AML-193 (cell line): ENCODE data around the gene PRKAR2B.

Source experiments
- DNase-seq, 2 experiments: peaks; one replicate each; lab custom pipeline; 2025; lab: John Stamatoyannopoulos, UW

Gene PRKAR2B

DNA sequence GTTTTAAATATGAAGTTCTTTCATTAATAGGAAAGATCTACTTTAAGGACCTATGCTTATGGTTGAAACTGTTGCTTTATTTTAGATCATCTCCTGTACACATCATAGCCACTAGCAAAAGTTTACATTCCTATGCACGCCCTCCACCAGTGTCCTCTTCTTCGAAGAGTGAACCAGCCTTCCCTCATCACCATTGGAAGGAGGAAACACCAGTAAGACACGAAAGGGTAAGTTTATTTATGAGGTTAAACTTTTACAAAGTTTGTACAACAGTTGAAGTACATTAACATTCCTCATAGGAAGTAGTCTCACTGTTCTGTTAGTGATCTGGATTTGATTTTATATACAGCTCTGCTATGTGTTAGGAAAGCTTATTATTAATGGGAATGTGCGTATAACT is 141.2 kb downstream of the PRKAR2B start:
- no peak for DNase-seq

- DNase-seq = no peak
Observed at GRCh38 chr7:107186240-107186639, 141.7 kb downstream of the PRKAR2B start.

GRCh38 chr7:107187774-107188173 is 143.3 kb downstream of the PRKAR2B start:
- no peak for DNase-seq

- DNase-seq = no peak
Observed at GRCh38 chr7:107190090-107190489, 145.6 kb downstream of the PRKAR2B start.

- no peak for DNase-seq
Observed at GRCh38 chr7:107194052-107194451, 149.5 kb downstream of the PRKAR2B start.

DNA sequence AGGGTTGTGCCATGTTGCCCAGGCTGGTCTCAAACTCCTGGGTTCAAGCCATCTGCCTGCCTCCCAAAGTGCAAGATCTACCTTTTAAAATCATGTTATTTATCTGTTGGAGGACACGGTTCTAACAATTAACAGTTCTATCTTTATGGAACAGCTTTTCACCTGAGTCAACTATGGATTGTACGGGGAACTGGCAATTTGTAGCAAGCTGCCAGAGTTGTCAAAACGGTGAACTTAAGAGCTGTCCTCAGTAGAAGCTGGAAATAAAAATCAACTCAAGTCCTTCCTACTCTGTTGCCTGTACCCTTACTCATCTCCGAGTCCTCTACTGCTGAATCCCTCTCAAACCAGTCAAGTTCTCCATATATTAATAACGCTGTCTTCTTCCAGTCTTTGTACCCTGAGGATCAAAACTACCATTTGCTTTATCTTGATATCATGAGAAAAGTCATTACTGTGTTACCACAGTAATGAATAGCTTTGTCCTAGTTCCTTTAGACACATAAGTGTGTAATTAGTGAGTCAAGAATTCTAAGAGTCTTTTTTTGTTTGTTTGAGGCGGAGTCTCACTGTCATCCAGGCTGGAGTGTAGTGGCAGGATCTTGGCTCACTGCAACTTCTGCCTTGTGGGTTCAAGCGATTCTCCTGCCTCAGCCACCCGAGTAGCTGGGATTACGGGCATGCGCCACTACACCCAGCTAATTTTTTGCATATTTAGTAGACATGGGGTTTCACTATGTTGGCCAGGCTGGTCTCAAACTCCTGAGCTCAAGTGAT is 152.5 kb downstream of the PRKAR2B start:
- DNase-seq = no peak

DNA sequence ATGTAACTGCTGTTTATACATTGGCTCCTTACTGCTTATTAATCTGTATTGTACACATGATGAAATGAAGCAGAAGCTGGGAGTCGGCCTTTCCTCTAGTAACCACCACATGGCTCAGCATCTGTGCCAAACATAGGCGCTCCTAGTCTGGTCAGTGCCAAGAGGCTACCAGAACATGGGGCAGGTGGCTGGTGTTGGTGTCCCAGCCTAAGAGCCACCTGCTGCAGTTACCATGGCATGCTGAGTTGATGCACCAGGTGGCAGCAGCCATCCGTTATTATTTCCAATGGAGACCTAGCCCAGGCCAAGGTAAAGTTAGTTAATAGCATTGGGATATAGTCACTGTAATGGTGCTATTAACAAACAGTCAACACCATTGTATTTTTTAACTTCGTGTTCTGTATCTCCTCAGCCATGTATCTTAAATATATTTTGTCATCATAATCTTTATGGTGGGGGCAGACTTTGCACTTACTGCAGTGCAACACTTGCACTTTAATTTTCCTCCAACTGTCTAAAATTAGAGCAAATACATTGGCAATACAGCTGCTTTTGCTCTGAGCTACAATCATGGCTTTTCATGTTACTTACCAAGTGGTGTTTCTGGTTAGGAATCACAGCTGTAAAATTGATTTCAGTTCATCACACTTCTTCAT is 157.4 kb downstream of the PRKAR2B start:
- DNase-seq = peak in 1 of 2 experiments; percentile 10

DNA sequence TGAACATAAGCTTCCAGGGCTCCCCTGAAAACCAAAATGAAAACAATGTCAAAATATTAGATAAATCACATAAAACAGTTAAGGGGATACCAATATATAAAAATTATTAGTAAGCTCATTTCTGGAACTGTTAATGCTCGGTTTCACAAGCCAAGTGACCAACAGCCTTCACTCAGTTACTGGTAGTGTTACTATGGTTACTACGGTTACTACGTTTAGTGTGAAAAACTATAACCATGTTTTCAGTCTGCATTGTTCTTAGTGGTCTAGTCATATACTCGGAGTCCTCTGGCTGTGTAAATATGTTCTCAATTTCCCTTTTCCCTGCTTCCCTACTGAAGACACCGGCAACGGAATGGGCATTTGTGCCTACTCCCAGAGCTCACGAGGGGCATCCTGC is 159.1 kb downstream of the PRKAR2B start:
- DNase-seq = no peak

- no peak for DNase-seq
Observed at GRCh38 chr7:107206136-107206535, 161.6 kb downstream of the PRKAR2B start.

DNA sequence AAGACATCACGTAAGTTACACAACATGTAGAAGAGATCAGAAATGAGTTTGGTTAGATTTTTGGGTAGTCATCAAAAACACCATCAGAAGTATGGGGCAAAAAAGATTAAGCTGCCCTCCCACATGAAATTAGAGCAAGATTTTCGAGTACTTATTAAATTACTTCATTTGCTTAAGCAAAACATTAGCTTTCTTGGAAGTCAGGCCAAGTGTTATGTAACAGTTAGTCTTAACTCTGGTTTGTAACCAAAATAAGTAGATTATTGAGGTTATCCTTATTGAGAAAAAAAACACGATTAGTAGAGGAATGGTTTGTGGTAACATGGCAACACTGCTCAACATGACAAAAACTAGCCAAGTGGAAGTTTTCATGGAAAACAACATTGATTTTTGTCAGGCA is 162.2 kb downstream of the PRKAR2B start:
- no peak for DNase-seq

DNA sequence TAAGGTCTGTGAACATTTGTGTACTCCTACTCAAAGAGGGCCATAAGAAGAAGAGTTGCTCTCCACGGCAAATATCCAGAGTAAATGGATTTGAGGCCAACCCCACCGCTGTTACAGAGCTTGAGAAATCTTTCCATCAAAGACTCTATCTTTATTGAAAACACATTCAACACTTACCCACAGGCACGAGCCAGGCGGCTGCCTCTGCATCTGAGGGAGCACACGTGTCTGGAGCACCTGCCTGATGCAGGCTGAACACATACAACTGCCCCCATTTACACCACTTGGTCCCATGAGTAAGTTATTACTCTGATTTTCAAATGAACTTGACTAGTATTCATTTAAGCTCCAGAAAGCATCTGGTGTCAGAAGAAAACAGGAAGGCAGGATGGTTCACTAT is 163.0 kb downstream of the PRKAR2B start:
- no peak for DNase-seq

DNA sequence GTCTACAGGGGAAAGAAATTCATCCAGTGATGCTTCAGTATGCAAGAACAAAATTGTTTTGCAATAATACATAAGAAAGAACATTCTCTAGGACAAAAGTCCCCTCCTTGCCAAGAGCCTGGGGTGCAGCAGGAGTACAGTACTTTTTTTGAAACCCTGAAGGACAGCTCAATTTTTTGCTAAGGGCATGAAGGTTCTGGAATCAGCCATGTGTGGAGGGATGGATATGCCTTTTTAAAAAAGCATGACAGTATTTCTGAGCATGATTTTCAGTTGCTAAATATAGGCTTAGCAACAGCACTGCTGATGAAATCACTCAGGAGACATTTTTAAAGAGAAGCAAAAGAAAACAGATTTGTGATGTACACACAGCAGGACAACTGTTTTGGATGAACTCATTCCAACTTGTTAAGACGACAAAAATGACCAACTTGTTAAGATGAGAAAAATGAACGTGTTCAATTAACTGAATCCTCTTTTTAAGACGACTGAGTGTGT is 163.6 kb downstream of the PRKAR2B start:
- no peak for DNase-seq

- DNase-seq = no peak
Observed at GRCh38 chr7:107208563-107208962, 164.1 kb downstream of the PRKAR2B start.

DNA sequence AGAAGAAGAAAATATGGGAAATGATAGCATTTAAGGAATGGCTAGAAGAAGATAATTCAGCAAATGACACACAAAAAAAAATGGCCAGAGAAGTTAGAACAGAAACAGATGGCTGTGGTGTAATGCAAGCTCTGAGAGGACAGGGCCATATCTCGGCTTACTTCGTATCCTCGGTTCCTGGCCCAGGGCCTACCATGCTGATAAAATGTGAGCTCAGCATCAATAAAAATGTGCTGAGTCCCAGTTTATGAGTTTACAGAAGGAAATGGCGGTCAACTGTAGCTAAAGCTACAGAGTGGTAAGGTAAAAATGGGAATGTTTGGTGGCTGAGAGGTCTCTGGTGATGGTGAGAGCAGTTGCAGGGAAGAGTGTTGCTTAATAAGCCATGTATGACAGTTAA is 165.1 kb downstream of the PRKAR2B start:
- DNase-seq = no peak

DNA sequence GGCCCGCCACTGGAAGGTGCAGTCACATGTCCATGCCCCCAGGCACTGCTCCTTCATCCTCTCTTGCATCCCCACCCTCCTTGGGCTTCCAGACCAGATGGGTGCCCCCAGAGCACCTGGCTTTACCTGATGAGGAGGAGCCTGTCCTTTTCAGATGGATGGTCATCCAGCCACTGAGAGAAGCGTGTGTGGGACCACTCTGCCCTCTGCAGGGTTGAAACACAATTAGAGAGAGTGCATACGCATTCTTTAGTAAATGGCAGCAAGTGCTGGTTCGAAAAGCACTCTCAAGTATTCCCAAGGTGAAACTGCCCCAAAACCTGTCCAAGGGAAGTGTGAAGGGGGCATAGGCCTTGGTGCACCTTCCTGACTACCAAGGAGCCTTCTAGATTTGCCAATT is 165.9 kb downstream of the PRKAR2B start:
- no peak for DNase-seq
